Lung microvascular endothelial cell (primary cell): ENCODE data around the gene DLGAP3. TPM values are rescaled to one million over a fixed set of nuclear protein-coding genes. Genes with fewer than 3 reads are reported as not detected.

ENCODE experiments used
- DNase-seq, 2 donors: peaks; one replicate each; pipeline versions ENCODE4 v3.0.0 to v3.0.0-alpha.2; 2010; ENCODE audit warnings: low read depth in 2 of 2
- total RNA-seq: library from RNA; depleted of rRNA; stranded (reverse); fragments of >200 nt; gene quantifications from 2 replicates; pipeline ENCODE4 v1.2.1, GENCODE V29; 2014

Gene DLGAP3
- total RNA-seq, 1 donor from 2014 or later: not detected

DNA sequence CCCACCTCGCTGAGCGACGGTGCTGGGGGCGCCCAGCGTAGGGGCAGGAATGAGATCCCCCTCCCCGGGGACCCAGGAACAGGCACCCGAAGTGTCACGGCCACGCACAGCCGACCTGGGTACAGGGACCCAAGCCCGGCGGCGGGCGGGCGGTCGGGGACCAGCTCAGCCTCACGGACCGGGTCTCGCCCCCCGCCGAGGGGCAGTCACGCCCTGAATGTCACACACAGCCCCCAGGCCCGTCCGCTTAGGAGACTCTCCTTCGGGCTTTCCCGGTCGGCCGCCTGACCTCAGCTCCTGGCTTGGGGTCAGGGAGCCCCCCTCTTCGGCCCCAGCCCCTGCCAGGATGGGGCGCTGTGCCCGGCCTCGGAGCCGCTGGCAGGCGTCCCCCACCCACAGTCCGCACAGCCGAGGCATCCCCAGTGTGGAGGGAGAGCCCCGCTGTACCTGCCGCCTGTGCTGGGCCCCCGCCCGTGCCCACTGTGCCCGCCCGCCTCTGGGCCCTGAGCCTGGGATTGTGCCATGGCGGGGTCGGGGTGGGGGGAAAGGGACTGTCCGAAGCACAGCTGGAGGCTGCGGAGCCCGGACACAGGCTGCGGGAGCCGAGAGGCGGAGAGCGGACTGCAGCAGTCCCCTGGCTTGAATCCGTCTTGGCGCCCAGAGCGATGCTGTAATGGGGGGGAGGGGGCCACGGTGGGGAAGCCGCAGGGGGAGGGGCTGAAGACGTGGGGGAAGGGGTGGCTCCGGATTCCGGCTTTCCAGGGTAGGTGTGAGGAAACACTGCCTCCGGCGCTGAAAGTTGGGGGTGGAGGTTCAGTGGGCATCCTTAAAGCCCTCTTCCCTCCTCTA, 627 bp upstream of the DLGAP3 start:
- no peak for DNase-seq

DNA sequence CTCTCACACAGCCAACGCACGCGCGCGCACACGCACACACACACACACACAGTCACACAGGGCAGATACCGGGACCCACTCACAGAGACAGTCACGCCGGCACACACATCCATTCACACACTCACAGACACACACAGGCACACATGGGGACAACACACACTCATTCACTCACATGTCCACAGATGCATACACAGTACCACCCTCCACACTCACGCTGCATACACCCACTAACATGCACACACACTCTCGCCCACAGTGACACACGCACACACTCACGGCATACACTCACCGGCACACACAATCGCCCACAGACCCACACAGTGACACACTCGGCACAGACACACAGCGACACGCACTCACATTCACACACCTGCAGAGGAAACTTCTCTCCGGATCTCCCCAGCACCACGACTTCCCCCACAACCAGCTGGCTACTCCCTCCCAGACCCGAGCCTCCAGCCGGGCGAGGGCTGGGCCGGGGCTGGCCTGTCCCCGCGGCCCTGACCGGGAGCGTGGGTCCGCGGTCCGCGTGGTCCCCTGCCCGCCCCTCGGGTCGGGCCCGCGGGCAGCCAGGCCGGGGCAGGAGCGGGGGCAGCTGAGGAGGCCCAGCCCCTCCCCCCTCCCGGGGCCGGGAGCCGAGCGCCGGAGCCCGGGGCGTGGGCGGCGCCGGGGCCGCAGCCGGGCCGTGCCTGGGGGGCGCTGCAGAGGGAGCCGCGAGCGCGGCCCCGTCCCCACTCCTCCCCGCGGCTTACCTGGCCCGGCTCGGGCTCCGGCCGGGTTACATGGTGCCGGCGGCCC, 552 bp downstream of the DLGAP3 start:
- DNase-seq: no peak

DNA sequence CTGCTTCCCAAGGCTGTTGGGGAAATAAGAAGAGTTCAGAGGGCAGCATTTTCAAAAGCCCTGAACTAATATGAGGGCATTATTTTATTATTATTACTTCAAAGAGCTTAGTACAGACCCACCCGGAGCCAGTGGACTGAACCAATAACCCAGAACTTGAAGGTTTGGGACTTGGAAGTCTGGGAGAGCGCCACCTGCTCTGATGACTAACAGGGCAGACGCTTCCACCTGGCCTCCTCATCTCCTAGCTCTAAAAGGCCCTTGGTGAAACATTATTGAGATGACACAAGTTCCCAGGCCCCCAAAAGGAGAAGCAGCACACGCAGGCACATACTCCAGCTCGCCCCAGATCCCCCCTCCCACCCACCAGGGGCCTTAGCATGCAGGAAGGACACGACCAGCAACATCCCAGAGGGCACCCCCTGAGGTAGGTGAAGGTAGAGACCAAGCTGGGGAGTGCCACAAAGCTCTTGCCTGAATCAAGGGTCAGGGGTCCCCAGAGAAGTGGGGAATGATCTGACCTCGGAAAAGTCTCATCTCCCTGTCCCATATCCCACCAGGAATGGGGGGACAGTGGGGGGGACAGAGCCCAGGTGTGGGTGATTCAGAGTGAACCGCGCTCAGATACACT, 1.3 kb downstream of the DLGAP3 start:
- DNase-seq: no peak

DNA sequence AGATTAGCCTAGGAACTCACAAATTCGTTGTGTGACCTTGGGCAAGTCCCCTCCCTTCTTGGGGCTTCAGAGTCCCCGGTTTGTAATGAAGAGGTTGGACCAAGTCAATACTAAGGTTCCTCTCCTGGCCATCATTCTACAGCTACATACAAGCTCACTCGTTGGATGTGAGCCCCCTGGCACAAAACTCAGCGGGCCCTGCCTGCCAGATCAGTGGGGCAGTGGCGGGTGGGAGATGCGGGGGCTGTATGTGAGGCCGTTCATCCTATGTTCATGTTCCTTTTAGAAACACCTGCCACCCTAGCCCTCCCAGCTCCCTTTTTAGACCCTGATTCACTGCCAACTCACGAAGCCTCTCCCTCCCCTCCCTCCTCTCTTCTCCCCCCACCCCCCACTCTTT, 2.1 kb downstream of the DLGAP3 start:
- no peak for DNase-seq

DNA sequence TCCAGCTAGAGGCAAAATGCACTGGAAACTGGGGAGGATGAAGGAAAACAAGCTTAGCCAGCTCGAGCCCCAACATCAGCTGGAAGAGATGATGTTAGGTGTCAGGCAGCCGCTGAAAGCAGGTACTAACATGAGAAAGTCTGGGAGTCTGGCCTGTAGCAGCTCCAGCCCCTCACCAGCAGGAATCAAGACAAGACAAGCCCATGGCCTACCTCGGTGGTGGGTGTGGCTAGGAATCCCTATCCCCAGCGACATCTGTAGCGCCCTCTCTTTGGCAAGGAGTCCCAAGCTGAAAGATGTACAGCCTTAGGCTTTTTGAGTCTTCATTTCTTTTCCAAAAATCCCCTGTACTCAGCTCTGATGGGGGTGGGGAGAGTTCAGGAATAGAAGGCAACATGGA, 2.6 kb downstream of the DLGAP3 start:
- no peak for DNase-seq

DNA sequence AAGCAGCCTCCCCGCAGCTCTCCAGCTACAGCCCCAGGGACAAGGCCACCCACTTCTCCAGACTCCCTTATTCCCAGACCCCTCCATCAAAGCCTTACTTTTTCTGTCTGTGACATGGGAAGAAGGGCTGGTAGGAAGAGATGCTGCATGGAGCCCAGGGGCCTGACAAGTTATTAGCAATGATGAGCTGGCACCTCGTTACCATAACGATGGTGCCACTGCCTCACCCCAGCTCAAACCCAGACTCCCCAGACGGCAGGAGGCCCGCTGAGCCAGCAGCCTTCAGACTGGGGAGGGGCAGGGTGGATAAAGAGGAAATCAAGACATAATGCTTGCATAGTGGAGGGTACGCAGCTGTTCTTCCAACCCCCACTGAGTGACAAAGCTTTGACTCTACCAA, 3.3 kb downstream of the DLGAP3 start:
- DNase-seq: no peak

DNA sequence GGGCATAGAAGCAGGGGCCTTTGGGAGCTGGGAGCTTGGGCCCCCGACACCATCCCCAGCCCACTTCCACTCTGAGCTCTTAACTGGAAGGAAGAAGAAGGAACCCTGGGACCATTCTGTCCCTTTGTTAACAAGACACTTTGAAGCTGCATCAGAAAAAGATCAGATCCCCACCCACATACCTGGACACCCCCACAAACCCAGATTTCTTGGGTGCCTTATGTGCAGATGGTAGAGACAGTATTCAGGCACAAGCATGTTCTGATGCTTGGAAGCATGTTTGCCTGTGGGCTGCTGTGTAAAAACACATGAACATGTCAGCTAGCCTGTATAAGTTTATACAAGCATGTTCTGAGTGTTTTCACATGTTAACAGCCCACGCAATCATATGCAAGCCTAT, 3.7 kb downstream of the DLGAP3 start:
- no peak for DNase-seq

DNA sequence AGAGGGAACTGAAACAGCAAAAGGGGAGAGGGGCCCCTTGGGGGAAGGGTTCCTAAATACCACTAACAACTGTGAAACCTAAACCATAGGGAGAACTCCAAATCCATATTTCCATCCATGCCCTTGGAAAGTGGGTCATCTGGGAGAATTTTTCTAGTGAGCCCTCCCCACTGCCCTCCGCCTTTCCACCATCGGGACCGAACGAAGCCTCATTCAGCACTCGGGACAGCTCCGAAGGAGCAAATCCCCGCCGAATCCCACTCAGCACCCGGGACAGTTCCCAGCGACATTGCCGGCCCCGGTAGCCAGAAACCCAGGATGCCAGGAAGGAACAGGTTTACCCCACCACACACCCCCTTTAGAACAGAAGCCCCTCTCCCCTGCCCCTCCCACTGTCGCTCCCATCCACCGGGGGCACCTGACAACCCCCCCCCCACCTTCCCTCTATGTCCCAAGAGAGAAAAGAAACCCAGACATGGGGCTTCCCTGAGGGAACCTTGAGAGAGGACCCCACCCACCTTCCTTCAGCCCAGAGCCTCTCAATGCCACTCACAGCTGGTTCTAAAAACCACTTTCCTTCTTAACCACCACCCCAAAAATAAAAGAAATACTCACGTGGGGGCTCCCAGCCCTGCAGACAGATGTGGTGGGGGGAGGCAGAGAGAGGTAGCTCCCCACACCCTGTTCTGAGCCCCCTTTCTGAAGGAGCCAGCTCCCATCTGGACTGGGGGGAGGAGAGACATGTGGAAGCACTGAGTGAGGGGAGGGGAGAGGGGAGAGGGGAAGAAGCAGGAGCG, 4.5 kb downstream of the DLGAP3 start:
- peak; percentile 64 to 73 for DNase-seq

DNA sequence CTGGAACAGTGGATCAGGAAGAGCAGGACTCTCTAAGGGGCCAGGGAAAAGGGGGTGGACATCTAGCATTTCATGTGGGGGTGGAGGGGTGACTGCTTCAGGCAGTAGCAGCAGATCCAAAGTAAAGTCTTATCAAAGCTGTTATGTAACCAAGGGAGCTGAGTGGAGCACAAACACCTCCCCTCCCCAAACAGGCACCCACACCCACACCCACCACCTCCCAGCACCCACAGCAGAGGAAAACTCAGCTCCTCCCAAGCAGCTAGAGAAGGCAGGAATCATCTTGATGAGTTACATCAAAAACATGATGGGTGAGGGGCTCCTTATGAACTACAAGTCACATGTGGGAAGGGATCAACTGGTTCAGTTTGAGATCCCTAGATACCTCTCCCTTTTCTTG, 6.0 kb downstream of the DLGAP3 start:
- DNase-seq: no peak

DNA sequence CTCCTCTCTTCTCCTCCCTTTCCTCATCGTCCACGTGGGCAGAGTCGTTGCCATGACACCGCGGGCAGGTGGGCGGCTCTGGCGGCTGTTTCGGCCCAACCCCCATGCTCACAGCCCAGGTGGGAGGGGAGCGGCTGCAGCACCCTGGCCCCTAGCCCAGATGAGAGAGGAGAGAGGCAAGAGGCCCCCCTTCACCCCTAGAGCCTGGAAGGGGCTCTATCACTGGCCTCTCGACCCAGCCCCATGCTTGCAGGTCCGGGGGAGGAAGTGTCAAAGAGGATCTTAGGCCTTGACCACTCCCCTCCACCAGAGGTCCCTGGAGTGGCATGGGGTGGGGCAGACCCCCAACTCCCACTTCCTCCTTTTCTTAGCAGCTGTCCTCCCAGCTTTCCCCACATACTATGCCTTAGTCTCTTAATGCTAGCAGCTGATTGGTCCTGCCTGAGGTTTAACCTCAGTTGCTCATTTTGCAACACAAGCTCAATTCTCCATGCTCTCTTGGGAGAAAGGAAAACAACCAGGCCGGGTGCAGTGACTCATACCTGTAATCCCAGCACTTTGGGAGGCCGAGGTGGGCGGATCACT, 10.4 kb downstream of the DLGAP3 start:
- DNase-seq: no peak

DNA sequence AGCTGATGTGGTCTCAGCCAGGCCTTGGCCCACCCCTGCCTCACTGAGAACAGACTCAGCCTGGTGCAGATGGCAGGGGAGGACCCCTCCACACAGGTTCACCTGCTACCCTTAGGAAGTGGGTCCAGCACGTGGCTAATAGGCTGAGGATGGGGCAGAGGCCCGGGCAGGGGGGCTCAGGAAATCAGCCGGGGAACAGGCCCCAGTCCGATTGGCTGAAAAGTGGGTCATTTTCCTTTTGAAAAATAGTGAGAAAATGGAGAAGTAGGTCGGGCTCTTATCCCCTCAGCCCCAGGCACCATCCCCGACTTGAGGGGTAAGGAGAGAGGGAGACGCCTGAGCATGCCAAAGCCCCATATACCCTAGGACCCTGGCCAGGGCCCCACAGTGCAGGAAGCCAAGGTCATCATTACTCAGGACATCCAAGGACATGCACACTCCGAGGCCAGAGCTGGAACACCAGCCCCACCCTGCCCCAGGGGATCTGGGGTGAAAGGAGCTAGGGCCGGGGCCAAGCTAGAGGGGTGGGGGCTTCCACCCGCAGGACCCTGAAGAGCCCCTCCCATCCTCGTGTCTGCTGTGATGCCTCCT, 11.0 kb downstream of the DLGAP3 start:
- DNase-seq: no peak

DNA sequence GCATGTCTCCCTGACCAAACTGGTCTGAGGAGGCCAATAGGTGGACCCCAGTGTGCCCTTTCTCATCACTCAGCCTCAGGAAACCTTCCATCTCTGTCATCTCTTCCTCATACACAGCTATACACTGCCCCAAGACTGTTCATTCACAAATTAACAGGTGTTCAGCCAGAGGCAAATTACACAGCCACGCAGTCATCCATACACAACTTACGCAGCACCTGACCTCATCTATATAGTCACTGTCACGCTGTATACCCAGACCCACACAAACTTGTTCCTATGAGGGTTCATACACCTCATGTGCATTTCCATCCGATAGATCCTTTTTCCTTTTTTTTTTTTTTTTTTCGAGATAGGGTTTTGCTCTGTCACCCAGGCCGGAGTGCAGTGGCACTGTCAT, 12.4 kb downstream of the DLGAP3 start:
- DNase-seq: no peak

DNA sequence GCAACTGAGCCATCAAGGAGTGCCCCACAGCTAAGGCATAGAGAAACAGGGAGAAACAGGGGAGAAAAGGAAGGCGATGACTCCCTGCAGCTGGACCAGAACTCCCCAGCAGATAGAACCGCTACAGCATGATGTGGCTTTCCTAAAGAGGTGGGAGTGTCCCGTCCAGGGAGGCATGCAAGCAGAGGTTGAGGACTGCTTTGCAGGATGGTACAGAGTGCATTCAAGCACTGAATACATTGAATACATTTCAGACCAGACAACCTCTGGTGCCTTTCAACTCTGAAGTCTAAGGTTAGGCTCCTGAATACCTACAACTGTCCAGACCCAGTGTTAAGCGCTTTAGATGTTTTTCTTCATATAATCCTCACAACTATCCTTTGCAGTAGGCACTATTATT, 13.3 kb downstream of the DLGAP3 start:
- no peak for DNase-seq

DNA sequence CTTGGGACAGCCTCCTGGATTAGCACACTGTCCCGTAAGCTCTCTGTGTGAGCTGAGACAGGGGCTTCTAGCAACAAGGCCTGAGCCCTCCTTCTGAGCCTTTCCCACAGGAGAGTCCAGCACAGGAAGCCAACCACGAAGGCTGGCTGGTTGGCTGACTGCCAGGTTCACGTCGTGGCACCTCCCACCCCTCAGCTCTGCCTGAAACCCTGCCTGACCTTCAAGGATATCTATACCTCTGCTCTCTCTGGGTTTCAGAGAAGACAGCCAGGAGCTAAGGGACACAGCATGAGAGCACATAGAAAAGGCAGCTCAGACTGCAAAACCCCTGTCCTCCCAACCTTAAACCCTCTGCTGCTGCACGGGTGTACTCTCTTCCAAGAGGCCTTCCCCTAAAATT, 13.9 kb downstream of the DLGAP3 start:
- DNase-seq: no peak

DNA sequence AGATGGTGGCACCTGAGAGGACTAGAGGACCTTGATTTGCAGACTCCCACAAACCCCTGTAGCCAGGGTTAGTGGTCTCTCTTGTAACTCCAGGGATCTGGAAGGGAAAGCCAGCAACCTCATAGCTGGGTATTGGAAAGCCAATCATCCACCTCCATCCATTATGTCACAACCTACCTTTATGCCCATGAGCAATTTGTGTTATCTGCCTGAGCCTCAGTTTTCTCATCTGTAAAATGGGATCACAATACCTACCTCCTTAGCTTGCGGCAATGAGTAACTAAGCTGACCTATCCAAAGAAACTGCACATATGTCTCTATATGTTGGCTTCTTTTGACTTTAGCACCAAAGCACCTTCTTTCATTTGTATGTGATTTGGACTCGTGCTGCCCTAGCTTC, 14.5 kb downstream of the DLGAP3 start:
- no peak for DNase-seq

DNA sequence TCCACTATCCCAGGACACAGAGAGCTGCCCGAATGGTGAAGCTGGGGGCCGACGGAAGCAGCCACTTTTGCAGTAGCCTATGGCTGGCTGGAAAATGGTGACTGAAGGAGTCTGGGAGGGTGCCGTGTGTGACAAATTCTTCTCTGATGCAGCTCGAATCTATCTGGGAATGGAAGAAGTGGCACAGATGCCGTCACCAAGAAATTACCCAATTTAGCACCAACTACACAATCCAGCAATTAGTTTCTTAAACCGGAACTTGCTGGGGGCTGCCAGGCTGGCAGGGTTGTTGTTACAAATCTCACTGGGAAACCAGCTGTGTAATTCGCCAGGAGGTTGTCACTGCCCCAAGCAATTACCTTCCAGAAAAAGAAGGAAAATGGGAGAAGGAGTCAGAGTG, 18.0 kb downstream of the DLGAP3 start:
- no peak for DNase-seq

DNA sequence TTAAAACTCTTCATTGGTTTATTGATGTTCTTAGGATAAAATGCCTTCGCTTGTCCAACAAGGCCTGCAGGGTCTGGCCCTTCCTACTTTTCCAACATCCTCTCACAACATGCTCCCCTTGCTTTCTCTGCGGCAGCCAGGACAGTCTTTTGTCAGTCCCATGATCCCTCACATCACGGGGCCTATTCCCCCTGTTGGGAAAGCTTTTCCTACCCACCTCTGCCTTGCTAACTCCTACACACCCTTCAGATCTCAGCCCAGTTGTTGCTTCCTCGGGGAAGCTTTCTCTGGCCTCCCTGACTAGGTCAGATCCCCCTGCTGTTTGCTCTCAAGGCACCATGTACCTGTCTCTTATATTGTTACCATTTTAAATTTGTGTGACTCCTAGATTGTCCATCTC, 19.0 kb downstream of the DLGAP3 start:
- no peak for DNase-seq

DNA sequence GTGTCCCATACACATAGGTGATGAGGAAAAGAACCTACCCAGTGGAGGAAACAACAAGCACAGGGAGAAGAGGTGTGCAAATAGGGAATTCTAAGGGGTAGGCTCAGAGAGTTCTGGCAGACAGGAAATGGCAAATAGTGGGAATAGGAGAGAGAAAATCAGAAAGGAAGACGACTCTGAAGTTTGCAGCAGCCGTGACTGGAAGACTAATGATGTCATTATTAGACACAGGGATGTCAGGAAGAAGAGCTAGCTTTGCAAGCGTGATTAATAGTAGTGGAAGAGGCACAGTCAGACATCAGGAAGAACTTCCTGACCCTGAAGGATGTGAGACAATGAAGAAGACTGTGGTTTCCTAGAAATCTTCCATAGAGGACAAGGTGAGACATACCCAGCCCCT, 21.1 kb downstream of the DLGAP3 start:
- no peak for DNase-seq

DNA sequence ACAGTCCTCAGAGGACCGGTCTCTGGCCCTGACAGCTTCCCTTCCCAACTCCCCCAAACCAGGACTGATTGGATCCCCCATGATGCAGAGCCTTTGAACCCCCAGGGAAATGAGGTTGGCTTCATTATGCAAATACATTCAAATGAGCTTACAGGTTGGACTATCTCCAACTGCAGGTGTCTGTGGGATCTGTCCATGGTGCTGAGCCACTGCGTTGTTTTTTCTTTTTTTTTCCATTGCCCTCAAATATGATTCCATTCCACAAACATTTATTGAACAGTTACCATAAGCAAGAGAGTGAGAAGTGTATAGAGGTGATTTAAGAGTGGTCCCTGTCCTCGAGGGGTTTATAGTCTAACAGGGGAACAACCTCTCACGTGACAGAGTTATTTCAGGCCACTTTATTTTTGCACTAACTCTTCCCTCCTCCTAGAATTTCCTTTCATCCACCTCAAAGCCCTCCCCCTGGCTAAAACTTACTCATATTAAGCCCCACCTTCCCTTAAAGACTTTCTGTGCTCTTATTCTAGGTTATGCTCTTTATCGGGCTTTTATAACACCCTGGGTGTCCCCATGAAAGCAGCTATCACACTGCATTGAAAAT, 21.9 kb downstream of the DLGAP3 start:
- peak in 1 of 2 donors; percentile 19 for DNase-seq

DNA sequence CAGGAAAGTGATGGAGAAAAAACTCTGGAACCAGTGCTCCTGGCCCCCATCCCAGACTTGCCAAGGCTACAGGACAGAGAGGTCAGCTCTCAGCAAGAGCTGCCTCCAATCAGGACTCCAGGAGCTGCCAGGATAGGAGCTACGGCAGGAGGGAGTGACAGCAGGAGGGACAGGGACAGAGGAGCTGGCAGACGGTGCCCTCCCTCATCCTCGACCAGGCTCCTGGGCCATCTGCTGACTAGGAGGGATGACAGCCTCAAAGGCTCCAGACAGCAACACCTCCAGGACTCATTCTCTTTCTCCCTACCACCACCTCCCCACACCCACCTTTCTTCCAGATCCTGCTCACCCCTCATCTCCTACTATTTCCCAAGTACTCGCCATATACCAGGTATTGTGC, 22.7 kb downstream of the DLGAP3 start:
- DNase-seq: no peak
